GM12873 (cell line): ENCODE data around the gene DEPP1.
A peak's percentile ranks its signal among the peaks of the same experiment; 100 is the strongest.

Experiments used
- TF ChIP-seq, protein P1 (sequence below): IDR thresholded peaks from 2 replicates; pipeline ENCODE4 v1.5.1; 2012; ENCODE audit warnings: low read depth, mild to moderate bottlenecking, moderate library complexity, low read length, control low read depth; ENCODE audit not compliant: insufficient read depth; ENCODE audit errors: missing control alignments

The DEPP1 gene

DNA sequence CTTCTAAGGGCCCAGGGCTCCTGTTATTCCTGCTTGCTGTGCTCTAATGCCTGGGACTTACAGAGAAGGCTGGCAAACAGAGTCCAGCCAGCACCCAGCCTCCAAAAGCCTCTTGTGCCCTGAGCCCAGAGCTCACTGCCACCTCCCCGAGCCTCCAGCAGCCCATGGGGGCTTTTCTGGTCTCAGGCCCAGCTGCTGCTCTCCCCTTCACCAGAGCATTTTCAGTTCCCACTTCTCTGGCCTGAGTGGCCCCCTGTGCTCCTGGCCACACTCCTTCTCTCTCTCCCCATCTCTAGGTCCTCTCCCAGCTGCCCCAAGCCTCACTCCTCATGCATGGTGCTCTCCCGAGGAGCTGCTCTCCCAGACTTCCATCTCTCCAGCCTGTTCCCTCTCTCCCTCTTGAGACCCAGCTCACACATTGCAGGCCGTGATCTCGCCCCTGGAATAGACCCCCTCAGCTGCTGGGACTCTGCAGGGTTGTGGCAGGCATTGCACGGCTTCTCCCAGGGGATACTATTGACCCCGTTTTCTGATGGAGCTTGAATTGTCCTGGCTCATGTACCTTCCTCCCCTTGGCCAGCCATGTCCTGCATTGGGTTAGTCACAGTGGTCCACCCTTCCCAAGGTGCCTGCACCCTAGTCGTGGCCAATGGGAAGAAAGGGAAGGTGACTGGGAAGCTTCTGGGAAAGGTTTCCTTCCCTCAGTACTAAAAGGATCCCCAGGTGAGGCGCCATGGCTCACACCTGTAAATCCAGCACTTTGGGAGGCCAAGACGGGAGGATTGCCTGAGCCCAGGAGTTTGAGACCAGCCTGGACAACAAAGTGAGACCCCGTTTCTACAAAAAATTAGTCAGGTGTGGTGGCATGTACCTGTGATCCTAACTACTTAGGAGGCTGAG lies 28.0 kb downstream of the DEPP1 start:
- TF ChIP-seq, protein P1, sequence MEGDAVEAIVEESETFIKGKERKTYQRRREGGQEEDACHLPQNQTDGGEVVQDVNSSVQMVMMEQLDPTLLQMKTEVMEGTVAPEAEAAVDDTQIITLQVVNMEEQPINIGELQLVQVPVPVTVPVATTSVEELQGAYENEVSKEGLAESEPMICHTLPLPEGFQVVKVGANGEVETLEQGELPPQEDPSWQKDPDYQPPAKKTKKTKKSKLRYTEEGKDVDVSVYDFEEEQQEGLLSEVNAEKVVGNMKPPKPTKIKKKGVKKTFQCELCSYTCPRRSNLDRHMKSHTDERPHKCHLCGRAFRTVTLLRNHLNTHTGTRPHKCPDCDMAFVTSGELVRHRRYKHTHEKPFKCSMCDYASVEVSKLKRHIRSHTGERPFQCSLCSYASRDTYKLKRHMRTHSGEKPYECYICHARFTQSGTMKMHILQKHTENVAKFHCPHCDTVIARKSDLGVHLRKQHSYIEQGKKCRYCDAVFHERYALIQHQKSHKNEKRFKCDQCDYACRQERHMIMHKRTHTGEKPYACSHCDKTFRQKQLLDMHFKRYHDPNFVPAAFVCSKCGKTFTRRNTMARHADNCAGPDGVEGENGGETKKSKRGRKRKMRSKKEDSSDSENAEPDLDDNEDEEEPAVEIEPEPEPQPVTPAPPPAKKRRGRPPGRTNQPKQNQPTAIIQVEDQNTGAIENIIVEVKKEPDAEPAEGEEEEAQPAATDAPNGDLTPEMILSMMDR, result no peak

DNA sequence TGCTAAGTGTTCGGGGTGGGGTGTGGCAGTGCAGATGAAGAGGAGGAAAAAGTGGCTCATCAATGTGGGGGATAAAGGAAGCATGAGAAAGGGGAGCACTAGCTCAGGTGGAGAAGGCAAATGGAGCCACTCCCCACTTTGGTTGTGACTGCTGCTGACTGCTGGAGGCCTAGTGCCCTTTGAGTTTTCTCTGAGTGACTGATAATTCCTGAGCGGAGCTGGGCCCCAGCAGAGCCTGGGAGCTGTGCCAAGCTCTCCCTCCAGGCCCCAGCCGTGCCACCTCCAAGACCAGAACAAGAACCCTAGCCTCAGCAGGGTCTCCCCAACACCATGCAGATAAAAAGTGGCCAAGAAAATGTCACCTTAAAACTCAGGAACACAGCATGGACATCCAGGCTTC lies 28.7 kb downstream of the DEPP1 start:
- TF ChIP-seq, protein P1, result no peak

- TF ChIP-seq, protein P1, result peak; percentile 4
These were observed 29.3 kb downstream of the DEPP1 start for GRCh38 chr10:44949127-44949802.

DNA sequence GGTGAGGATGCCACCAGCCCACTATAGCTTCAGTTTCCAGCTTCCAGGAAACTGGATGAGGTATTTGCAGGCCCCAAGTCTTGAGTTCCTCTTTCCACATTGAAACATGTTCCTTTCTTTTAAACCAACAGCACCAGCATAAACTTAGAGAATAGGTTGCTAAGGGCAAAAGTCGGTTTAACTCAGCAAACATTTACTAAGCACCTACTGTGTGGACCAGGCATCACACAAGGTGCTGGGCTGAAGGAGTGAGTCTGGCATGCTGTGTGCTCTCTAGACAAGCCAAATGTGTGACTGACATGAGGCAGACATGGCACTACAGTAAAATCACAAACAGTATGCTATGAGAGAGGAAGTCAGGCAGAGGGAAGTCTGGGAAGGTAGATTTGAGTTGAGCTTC lies 30.0 kb downstream of the DEPP1 start:
- TF ChIP-seq, protein P1, result no peak

- TF ChIP-seq, protein P1, result no peak
These were observed 31.0 kb downstream of the DEPP1 start for GRCh38 chr10:44947371-44948152.

GRCh38 chr10:44946205-44946604 lies 32.4 kb downstream of the DEPP1 start:
- TF ChIP-seq, protein P1, result no peak

DNA sequence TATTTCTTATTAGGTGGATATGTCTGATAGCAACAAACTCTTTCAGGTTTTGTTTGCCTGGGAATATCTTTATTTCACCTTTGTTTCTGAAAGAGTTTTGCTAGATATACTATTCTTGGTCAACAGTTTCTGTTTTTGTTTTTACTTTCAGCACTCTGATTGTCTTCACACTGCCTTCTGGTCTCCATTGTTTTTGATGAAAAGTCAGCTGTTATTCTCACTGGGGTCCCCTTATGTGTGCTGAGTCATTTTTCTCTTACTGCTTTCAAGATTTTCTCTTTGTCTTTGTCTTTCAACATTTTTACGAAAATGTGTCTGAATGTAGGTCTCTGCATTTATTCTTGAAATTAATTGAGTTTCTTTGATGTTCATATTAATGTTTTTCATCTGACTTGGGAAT lies 34.3 kb downstream of the DEPP1 start:
- TF ChIP-seq, protein P1, result no peak
